Panc1 (cell line): ENCODE results near the gene ZFYVE28. TPM values are rescaled to one million over a fixed set of nuclear protein-coding genes. Genes with fewer than 3 reads are reported as not detected.
A peak's percentile ranks its signal among the peaks of the same experiment; 100 is the strongest.

ENCODE experiments used
- ATAC-seq: fragments of 200-7000 bp; cut with Tn5 transposase; 2 replicates; pipeline ENCODE4 v1.9.1; 2020; ENCODE audit warnings: mild to moderate bottlenecking, moderate library complexity
- BruUV-seq: library from RNA; stranded (reverse); fragments of 400-500 nt; replicated peaks from 2 replicates; lab custom pipeline; 2021; lab: Mats Ljungman, UMichigan
- CTCF ChIA-PET: fragments of 300-600 bp; sonication (Branson Sonifier 250); formaldehyde crosslinking; loops from one replicate; lab custom pipeline; 2022; ENCODE audit warnings: antibody characterized with exemption; lab: Charles Lee
- POLR2A ChIA-PET: fragments of 300-600 bp; sonication (Branson Sonifier 250); formaldehyde crosslinking; loops from one replicate; lab custom pipeline; 2022; ENCODE audit warnings: antibody characterized with exemption; lab: Charles Lee
- DNase-seq: peaks from one replicate; pipeline ENCODE4 v3.0.0-alpha.2; 2010; ENCODE audit warnings: low read depth, low spot score
- H3K27ac ChIP-seq: 2 replicates; pipeline ENCODE4 v1.5.1; 2011; ENCODE audit warnings: mild to moderate bottlenecking, low read length, inconsistent platforms
- H3K27me3 ChIP-seq: fragments of 200-500 bp; sonication (Bioruptor generic); 2 replicates; pipeline ENCODE4 v1.6.0; 2014; ENCODE audit warnings: low read length, inconsistent platforms; ENCODE audit not compliant: control insufficient read depth, insufficient read depth
- H3K36me3 ChIP-seq: fragments of 200-500 bp; sonication (Bioruptor generic); 2 replicates; pipeline ENCODE4 v1.5.1; 2014; ENCODE audit warnings: inconsistent platforms, mild to moderate bottlenecking, low read length, moderate library complexity; ENCODE audit not compliant: control insufficient read depth, insufficient read depth
- H3K4me1 ChIP-seq: 2 replicates; pipeline ENCODE4 v1.5.1; 2011; ENCODE audit warnings: inconsistent platforms, mild to moderate bottlenecking, low read length, moderate library complexity; ENCODE audit not compliant: control insufficient read depth, insufficient read depth
- H3K4me3 ChIP-seq, 2 experiments: 2 replicates each; pipeline ENCODE4 v1.5.1; 2011 to 2012; ENCODE audit warnings: low read depth in 2 of 2, low read length in 2 of 2, mild to moderate bottlenecking in 2 of 2, inconsistent platforms in 1 of 2, moderate library complexity in 1 of 2
- H3K9me3 ChIP-seq: fragments of 200-500 bp; sonication (Bioruptor generic); 2 replicates; pipeline ENCODE4 v1.5.1; 2014; ENCODE audit warnings: low read depth, mild to moderate bottlenecking, inconsistent platforms, low read length, moderate library complexity; ENCODE audit not compliant: control insufficient read depth, insufficient read depth
- CTCF ChIP-seq: fragments of 450-650 bp; IDR thresholded peaks from 2 replicates; pipeline ENCODE4 v1.5.1; 2017; ENCODE audit warnings: mild to moderate bottlenecking
- POLR2AphosphoS5 ChIP-seq: IDR thresholded peaks from 2 replicates; pipeline ENCODE4 v1.6.1; 2012; ENCODE audit warnings: mild to moderate bottlenecking, low read depth, low read length, moderate library complexity
- REST ChIP-seq, 2 experiments: IDR thresholded peaks; 2 replicates each; pipeline ENCODE4 v1.6.1; 2011 to 2012; ENCODE audit warnings: low read depth in 2 of 2, control low read depth in 1 of 2, low read length in 1 of 2, mild to moderate bottlenecking in 1 of 2, moderate library complexity in 1 of 2; ENCODE audit not compliant: insufficient read depth in 1 of 2
- SIN3A ChIP-seq: IDR thresholded peaks from 2 replicates; pipeline ENCODE4 v1.6.1; 2012; ENCODE audit warnings: low read depth, mild to moderate bottlenecking, low read length, moderate library complexity, borderline replicate concordance; ENCODE audit not compliant: insufficient read depth
- TCF7L2 ChIP-seq: IDR thresholded peaks from 2 replicates; pipeline ENCODE4 v1.6.1; 2011; ENCODE audit warnings: mild to moderate bottlenecking, low read depth, low read length, inconsistent platforms
- in situ Hi-C: cut with HindIII; loops from 2 replicates; pipeline ENCODE4 v1.10.0; 2016; ENCODE audit warnings: low sequenced_read_pairs, low pct_unique_long_range_greater_than_20kb
- intact Hi-C: fragments of 100-400 bp; cut with micrococcal nuclease; formaldehyde crosslinking; loops from one replicate; pipeline ENCODE4 v1.10.0; 2022; ENCODE audit not compliant: unreplicated experiment
- total RNA-seq: library from RNA; stranded (reverse); gene quantifications from one replicate; pipeline ENCODE4 v1.2.1, GENCODE V29; 2021; ENCODE audit not compliant: unreplicated experiment

The ZFYVE28 gene
- total RNA-seq, 1 experiment from 2014 or later, result 11.9 TPM

GRCh38 chr4:2263926-2264321, 154.5 kb downstream of the ZFYVE28 start:
- no peak for ATAC-seq
- POLR2A ChIA-PET, result no interaction called here
- peaks cover 5% of the 10 kb centered on the region for H3K4me1 ChIP-seq

GRCh38 chr4:2262944-2263250, 155.5 kb downstream of the ZFYVE28 start:
- peaks cover 5% of the 10 kb centered on the region for H3K4me1 ChIP-seq
- BruUV-seq, result no TSS peak

More at GRCh38 chr4:2263926-2264321, 154.5 kb downstream of the ZFYVE28 start:
- intact Hi-C loops, result no loop called here
- TF ChIP-seq SIN3A (no peak), POLR2AphosphoS5 (no peak), REST (IDR thresholded peaks at IDR 0.05; ENCODE audit: insufficient read depth in 1 of 2, low read depth in 2 of 2, low read length in 1 of 2) (no peak), TCF7L2 (no peak), CTCF (no peak)
- CTCF ChIA-PET, result no interaction called here
- Histone ChIP-seq H3K9me3 (no peaks in the 10 kb centered on the region), H3K27ac (no peak overlapping the region), H3K27me3 (no peaks in the 10 kb centered on the region), H3K36me3 (no peaks in the 10 kb centered on the region; the same call in 1 of the 2 replicates), H3K4me3 (no peak overlapping the region)
- in situ Hi-C loops, result no loop called here
- no TSS peak for BruUV-seq
- no peak for DNase-seq

More at GRCh38 chr4:2262944-2263250, 155.5 kb downstream of the ZFYVE28 start:
- no peaks in the 10 kb centered on the region for H3K27me3 ChIP-seq
- H3K36me3 ChIP-seq, result no peaks in the 10 kb centered on the region; the same call in 1 of the 2 replicates
- intact Hi-C loops (no loop called here), in situ Hi-C loops (no loop called here)
- no peaks in the 10 kb centered on the region for H3K9me3 ChIP-seq
- H3K4me3 ChIP-seq, result peak overlapping the region; percentile 56 to 59
- no peak for ATAC-seq
- DNase-seq, result no peak
- ChIA-PET POLR2A (no interaction called here), CTCF (no interaction called here)
- TF ChIP-seq TCF7L2 (no peak), REST (IDR thresholded peaks at IDR 0.05; ENCODE audit: insufficient read depth in 1 of 2, low read depth in 2 of 2, low read length in 1 of 2) (no peak), POLR2AphosphoS5 (no peak), SIN3A (no peak), CTCF (no peak)
- peak overlapping the region; percentile 81 for H3K27ac ChIP-seq
